NOMO-1 (cell line): ENCODE data around the gene TLR6.
"Not testable (repeated sequence)": the region's sequence is repeated elsewhere in the genome, so short reads cannot be mapped to it uniquely, and the experiment has no call there.

Experiments
- DNase-seq, 2 experiments: peaks; one replicate each; lab custom pipeline; 2025; ENCODE audit not compliant: unreplicated experiment in 2 of 2; lab: John Stamatoyannopoulos, UW

Gene TLR6

GRCh38 chr4:38823766-38824165, 32.9 kb downstream of the TLR6 start:
- DNase-seq = no peak

GRCh38 chr4:38822748-38823303, 33.8 kb downstream of the TLR6 start:
- DNase-seq = no peak

- no peak for DNase-seq
These were observed 34.9 kb downstream of the TLR6 start for GRCh38 chr4:38821739-38822138.

- no peak for DNase-seq
These were observed 36.1 kb downstream of the TLR6 start for GRCh38 chr4:38820329-38821061.

- no peak for DNase-seq
These were observed 37.0 kb downstream of the TLR6 start for GRCh38 chr4:38819569-38819968.

GRCh38 chr4:38818441-38818976, 38.1 kb downstream of the TLR6 start:
- no peak for DNase-seq

- peak; percentile 81 to 92 for DNase-seq
These were observed 40.5 kb downstream of the TLR6 start for GRCh38 chr4:38815885-38816782.

- DNase-seq = no peak
These were observed 42.2 kb downstream of the TLR6 start for GRCh38 chr4:38814386-38814785.

GRCh38 chr4:38811297-38811696, 45.3 kb downstream of the TLR6 start:
- DNase-seq = no peak

GRCh38 chr4:38807462-38807861, 49.2 kb downstream of the TLR6 start:
- DNase-seq = not testable (repeated sequence)

- DNase-seq = not testable (repeated sequence)
These were observed 50.4 kb downstream of the TLR6 start for GRCh38 chr4:38806251-38806650.

- DNase-seq = peak; percentile 76 to 83
These were observed 51.0 kb downstream of the TLR6 start for GRCh38 chr4:38805530-38806145.

GRCh38 chr4:38804654-38805295, 51.8 kb downstream of the TLR6 start, which contains the start of gene TLR1:
TLR1 (minus strand) TSS chr4:38804791; CDS start chr4:38798831, 5,960 bp downstream.
- peak; percentile 8 to 79 for DNase-seq

GRCh38 chr4:38803833-38804653, 52.6 kb downstream of the TLR6 start:
- peak; percentile 9 to 21 for DNase-seq

GRCh38 chr4:38802561-38803355, 53.9 kb downstream of the TLR6 start:
- no peak for DNase-seq

GRCh38 chr4:38800961-38801450, 55.6 kb downstream of the TLR6 start:
- no peak for DNase-seq

- DNase-seq = no peak
These were observed 56.3 kb downstream of the TLR6 start for GRCh38 chr4:38800366-38800765.

- DNase-seq = no peak
These were observed 61.5 kb downstream of the TLR6 start for GRCh38 chr4:38795087-38795486.
